ENCODE measurements around the gene HCRT. TPM values are rescaled to one million over a fixed set of nuclear protein-coding genes. Genes with fewer than 3 reads are reported as not detected.

Gene HCRT
- polyA plus RNA-seq, 1 of the 3 experiments (the other 2 are of a cell fraction) = not detected

DNA sequence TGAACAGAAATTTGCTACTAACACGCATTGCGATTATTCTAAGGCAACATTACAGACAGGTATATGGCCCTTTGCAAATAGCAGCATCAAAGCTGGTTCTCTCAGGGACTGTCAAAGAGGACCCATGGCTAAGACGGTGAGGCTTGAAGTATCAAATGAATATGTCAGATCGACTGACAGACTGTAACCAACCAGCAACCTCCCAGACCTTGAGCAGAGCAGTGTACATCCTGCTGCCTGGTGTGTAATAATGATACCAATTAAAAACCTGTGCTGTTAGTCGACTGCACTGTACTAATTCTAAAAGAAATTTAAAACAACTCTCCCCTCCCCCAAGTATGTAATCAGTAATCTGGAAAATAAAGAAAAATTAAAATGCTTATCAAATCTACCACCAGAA lies 45.0 kb upstream of the HCRT start (continued):
- no peak for TF ChIP-seq SIN3A (IDR thresholded peaks at IDR 0.05; ENCODE audit: borderline replicate concordance, low read depth, low read length)
- TF ChIP-seq MEF2A (IDR thresholded peaks at IDR 0.05; ENCODE audit: borderline replicate concordance, low read depth) = no peak
- no peak for TF ChIP-seq USF1 (IDR thresholded peaks at IDR 0.05; ENCODE audit: borderline replicate concordance, low read depth)
- TF ChIP-seq CTCF (IDR thresholded peaks at IDR 0.05) = no peak

DNA sequence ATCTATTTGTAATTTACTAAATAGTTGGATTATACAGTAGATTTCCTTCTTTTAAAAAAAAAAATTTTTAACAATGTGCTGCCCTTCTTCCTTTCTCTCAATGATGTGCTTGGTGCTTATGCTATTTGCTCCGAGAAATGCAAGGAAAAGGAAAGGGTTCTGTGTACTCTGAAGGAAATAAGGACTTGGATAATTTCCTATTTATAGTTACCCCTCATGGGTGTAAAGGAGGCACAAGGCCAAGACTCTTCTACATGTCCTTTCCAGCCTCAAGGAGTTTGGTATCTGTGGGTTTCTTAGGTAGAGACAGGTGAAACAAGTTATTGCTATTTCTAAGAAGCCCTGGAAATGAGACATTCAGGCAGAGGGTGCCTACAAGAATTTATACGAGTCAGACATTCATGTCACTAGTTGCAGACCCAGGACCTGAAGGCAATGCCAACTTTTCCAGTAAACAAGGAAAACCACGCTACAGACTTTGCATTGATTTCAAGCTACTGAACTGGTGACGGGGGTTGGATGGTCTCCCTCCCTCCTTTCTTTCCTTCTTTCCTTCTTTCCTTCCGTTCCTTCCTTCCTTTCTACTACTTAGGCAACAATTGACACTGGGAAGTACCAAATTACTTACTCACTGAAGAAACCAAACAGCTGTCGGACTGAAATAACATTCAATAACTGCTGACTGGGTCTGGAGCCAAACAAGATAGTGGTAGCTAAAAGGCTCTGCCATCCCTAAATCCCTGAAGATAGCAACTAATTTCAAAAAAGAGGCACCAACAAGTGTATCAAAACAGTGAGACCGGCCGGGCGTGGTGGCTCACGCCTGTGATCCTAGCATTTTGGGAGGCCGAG lies 42.8 kb upstream of the HCRT start:
- H3K79me2 ChIP-seq (ENCODE audit: insufficient read depth) = peaks cover 7% of the 10 kb centered on the region
- no peaks in the 10 kb centered on the region for H3K4me1 ChIP-seq (ENCODE audit: control insufficient read depth in 1 of 2, insufficient read depth in 2 of 2, low read depth in 1 of 2, low read length in 1 of 2)
- CTCF ChIA-PET = interaction anchor here (0.5 to 1.1 kb wide), 2 partner anchors 15 to 36 kb away, joined by 3 read pairs; no protein-coding TSS in a partner anchor
- WGBS (ENCODE audit: low lambda C conversion rate) = 89% methylated on average over 11 of the region's 11 CpGs
- no peaks in the 10 kb centered on the region for H3K9me2 ChIP-seq
- peaks cover 1 to 32% of the 10 kb centered on the region in 2 experiments for H3K36me3 ChIP-seq (replicated peaks in 1 of 2; ENCODE audit: control insufficient read depth in 1 of 2, insufficient read depth in 2 of 2, low read length in 1 of 2)
- no peak for DNase-seq
- TF ChIP-seq GABPA (IDR thresholded peaks at IDR 0.05; ENCODE audit: low read depth) (no peak), PBX3 (IDR thresholded peaks at IDR 0.05) (no peak), JUND (IDR thresholded peaks at IDR 0.05) (no peak), TAF1 (IDR thresholded peaks at IDR 0.05; ENCODE audit: borderline replicate concordance, low read depth, low read length) (no peak), MAX (IDR thresholded peaks at IDR 0.05; ENCODE audit: low read depth) (no peak), EZH2phosphoT487 (IDR thresholded peaks at IDR 0.05; ENCODE audit: borderline replicate concordance, low read depth) (no peak), CHD2 (IDR thresholded peaks at IDR 0.05; ENCODE audit: low read length, partially characterized antibody) (no peak), USF1 (IDR thresholded peaks at IDR 0.05; ENCODE audit: borderline replicate concordance, low read depth) (no peak), ELF1 (IDR thresholded peaks at IDR 0.05) (no peak), FOSL2 (IDR thresholded peaks at IDR 0.05; ENCODE audit: borderline replicate concordance, low read depth) (no peak), RCOR1 (IDR thresholded peaks at IDR 0.05; ENCODE audit: low read length) (no peak), YY1 (IDR thresholded peaks at IDR 0.05; ENCODE audit: low read depth) (no peak), USF2 (IDR thresholded peaks at IDR 0.05; ENCODE audit: borderline replicate concordance, low read depth, low read length) (no peak)
- TF ChIP-seq, protein P1, sequence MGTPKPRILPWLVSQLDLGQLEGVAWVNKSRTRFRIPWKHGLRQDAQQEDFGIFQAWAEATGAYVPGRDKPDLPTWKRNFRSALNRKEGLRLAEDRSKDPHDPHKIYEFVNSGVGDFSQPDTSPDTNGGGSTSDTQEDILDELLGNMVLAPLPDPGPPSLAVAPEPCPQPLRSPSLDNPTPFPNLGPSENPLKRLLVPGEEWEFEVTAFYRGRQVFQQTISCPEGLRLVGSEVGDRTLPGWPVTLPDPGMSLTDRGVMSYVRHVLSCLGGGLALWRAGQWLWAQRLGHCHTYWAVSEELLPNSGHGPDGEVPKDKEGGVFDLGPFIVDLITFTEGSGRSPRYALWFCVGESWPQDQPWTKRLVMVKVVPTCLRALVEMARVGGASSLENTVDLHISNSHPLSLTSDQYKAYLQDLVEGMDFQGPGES (IDR thresholded peaks at IDR 0.05; ENCODE audit: low read depth, low read length) = no peak
- POLR2A ChIA-PET = no interaction called here
- no peak overlapping the region for H3K9ac ChIP-seq
- no peak overlapping the region for H2AFZ ChIP-seq (ENCODE audit: low read depth)
- peaks cover 16% of the 10 kb centered on the region for H3F3A ChIP-seq (replicated peaks; ENCODE audit: insufficient read depth)
- H3K4me2 ChIP-seq = no peak overlapping the region
- no peaks in the 10 kb centered on the region for H3K27me3 ChIP-seq (ENCODE audit: insufficient read depth)
- no peak overlapping the region for H3K27ac ChIP-seq (ENCODE audit: low read depth in 2 of 2, low read length in 1 of 2)
- no peaks in the 10 kb centered on the region for H4K20me1 ChIP-seq (ENCODE audit: insufficient read depth)
- H3K9me3 ChIP-seq = no peaks in the 10 kb centered on the region
- no peak overlapping the region for H3K4me3 ChIP-seq (ENCODE audit: low read depth in 2 of 2, low read length in 1 of 2)
